PFSK-1 (cell line): ENCODE results near the gene KRTAP12-2.
"Not testable (repeated sequence)": the region's sequence is repeated elsewhere in the genome, so short reads cannot be mapped to it uniquely, and the experiment has no call there.

Experiments used
- FOXP2 ChIP-seq: optimal IDR thresholded peaks from 2 replicates; pipeline ENCODE3; 2011; ENCODE audit warnings: borderline replicate concordance, control low read depth, inconsistent platforms; ENCODE audit not compliant: insufficient read depth; ENCODE audit errors: extremely low read length, extremely low read depth
- POLR2AphosphoS5 ChIP-seq: IDR thresholded peaks from 2 replicates; pipeline ENCODE4 v1.6.1; 2012; ENCODE audit warnings: low read depth, mild to moderate bottlenecking, control low read depth, low read length, moderate library complexity
- REST ChIP-seq, 2 experiments: IDR thresholded peaks; 2 replicates each; pipeline versions ENCODE4 v1.6.1 to v1.8.0; 2011 to 2012; ENCODE audit warnings: low read depth in 2 of 2, low read length in 2 of 2, control low read depth in 1 of 2, inconsistent platforms in 1 of 2, mild to moderate bottlenecking in 1 of 2, moderate library complexity in 1 of 2; ENCODE audit not compliant: insufficient read depth in 1 of 2
- SIN3A ChIP-seq: IDR thresholded peaks from 2 replicates; pipeline ENCODE4 v1.6.1; 2012; ENCODE audit warnings: mild to moderate bottlenecking, low read length, moderate library complexity, borderline replicate concordance; ENCODE audit not compliant: insufficient read depth
- TAF1 ChIP-seq: IDR thresholded peaks from 2 replicates; pipeline ENCODE4 v1.6.1; 2012; ENCODE audit warnings: low read length, control low read depth, borderline replicate concordance; ENCODE audit not compliant: insufficient read depth

KRTAP12-2 gene

GRCh38 chr21:44648557-44649311, 18.0 kb downstream of the KRTAP12-2 start:
- no peak for TF ChIP-seq REST (IDR thresholded peaks at IDR 0.05; ENCODE audit: insufficient read depth in 1 of 2, low read depth in 2 of 2, low read length in 2 of 2)
- no peak for TF ChIP-seq POLR2AphosphoS5
- no peak for TF ChIP-seq TAF1
- TF ChIP-seq SIN3A: no peak
- TF ChIP-seq FOXP2: no peak

- no peak for TF ChIP-seq TAF1
- no peak for TF ChIP-seq SIN3A
- no peak for TF ChIP-seq FOXP2
These were observed 19.5 kb downstream of the KRTAP12-2 start for GRCh38 chr21:44647222-44647552.

GRCh38 chr21:44646366-44647221, 20.1 kb downstream of the KRTAP12-2 start, which contains the start of gene KRTAP10-11:
KRTAP10-11 (plus strand) TSS chr21:44646414; CDS start chr21:44646459, 45 bp downstream.
- not testable (repeated sequence) for TF ChIP-seq FOXP2; TAF1; REST (IDR thresholded peaks at IDR 0.05; ENCODE audit: insufficient read depth in 1 of 2, low read depth in 2 of 2, low read length in 2 of 2)

GRCh38 chr21:44644878-44645277, 21.8 kb downstream of the KRTAP12-2 start:
- no peak for TF ChIP-seq REST (IDR thresholded peaks at IDR 0.05; ENCODE audit: insufficient read depth in 1 of 2, low read depth in 2 of 2, low read length in 2 of 2)
- no peak for TF ChIP-seq POLR2AphosphoS5
- TF ChIP-seq SIN3A: no peak
- no peak for TF ChIP-seq FOXP2

- TF ChIP-seq TAF1 (no peak), FOXP2 (no peak), REST (IDR thresholded peaks at IDR 0.05; ENCODE audit: insufficient read depth in 1 of 2, low read depth in 2 of 2, low read length in 2 of 2) (no peak)
These were observed 22.9 kb downstream of the KRTAP12-2 start for GRCh38 chr21:44643741-44644310.
